ENCODE data around the gene USP25.

- TF ChIP-seq CTCF (IDR thresholded peaks at IDR 0.05; ENCODE audit: borderline replicate concordance, extremely low read depth, low read length, poor library complexity, severe bottlenecking) = no peak
- no peak for TF ChIP-seq EZH2 (IDR thresholded peaks at IDR 0.05; ENCODE audit: borderline replicate concordance, low read depth, low read length, severe bottlenecking)
These were observed 139.2 kb downstream of the USP25 start for GRCh38 chr21:15868940-15869339.

Data from DND-41 (cell line).